GM18867 (cell line): ENCODE results near the gene CHADL.
A peak's percentile ranks its signal among the peaks of the same experiment; 100 is the strongest.

Source experiments
- ATAC-seq: cut with Tn5 transposase; IDR thresholded peaks from one replicate; pipeline ENCODE4 v1.9.1; 2021; ENCODE audit warnings: mild to moderate bottlenecking, moderate library complexity; ENCODE audit not compliant: unreplicated experiment

Gene CHADL

DNA sequence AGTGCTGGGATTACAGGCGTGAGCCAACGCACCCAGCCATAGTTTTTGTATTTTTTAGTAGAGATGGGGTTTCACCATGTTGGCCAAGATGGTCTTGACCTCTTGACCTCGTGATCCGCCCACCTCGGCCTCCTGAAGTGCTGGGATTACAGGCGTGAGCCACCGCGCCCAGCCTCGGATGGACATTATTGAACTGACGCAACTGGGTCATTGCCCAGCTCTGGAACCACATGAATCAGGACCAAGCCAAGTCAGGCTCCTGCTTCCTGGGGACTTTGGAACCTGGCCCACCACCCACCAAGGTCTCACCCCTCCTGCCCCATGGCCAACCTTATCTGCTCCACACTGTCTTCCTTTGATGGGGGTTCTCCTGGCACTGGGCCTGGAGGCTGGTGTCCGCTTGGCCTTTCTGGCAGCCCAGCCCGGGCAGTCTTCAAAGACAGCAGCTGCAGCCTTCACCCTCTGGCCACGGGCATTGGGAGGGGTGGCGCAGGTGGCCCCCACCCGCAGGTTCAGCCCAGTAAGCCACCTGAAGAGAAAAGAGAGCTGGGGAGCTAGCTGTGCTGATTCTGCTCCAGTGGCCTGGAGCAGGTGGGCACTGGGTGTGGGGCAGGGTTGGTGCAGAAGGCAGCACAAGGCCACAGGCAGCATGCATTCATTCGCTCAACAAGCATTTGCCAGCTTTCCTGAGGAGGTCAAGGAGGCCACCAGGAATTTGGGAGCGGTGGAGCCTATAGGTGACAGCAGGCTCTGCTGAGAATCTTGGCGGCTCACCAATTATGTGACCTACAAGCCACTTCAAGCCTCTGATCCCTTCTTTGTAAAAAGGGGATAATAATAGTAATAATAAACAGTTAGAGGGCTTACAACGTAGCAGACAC lies 5.7 kb downstream of the CHADL start:
- ATAC-seq = no peak

DNA sequence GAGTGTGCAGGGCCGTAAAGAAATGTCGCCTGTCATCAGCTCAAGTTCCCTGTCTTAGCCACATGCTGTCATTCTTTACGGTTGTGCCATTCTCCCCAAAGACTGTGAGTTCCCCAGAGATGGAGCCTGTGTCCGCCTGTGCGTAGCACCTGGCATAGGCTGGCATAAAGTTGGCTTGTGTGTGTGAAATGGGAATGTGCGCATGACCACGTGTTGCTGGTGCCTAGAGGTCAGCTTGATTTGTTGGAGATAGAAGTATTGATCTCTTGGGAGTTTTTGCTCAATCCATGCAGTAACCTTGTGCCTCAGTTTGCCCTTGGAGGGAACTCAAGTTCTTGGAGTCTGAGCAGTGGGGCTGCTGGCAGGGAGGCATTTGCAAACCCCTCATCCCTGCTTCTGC lies 9.4 kb downstream of the CHADL start:
- ATAC-seq = no peak

DNA sequence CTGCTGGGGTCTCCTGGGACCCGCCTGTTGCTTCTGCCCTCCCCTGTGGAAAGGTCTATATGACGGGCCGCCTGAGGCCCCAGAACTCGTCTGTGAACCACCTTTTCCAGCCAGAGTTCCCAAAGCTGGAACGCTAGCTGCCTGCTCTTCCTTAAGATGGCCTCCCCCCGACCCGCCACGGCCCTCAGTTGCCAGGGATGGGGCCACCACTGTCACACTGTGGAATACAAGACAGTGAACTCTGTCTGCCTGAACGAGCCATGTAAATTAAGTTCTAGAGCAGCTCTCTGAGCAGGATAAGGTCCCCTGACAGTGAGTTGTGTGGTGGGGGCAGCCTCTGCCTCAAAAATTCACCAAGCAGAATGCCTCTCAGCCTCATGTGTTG lies 10.3 kb downstream of the CHADL start:
- ATAC-seq = no peak

DNA sequence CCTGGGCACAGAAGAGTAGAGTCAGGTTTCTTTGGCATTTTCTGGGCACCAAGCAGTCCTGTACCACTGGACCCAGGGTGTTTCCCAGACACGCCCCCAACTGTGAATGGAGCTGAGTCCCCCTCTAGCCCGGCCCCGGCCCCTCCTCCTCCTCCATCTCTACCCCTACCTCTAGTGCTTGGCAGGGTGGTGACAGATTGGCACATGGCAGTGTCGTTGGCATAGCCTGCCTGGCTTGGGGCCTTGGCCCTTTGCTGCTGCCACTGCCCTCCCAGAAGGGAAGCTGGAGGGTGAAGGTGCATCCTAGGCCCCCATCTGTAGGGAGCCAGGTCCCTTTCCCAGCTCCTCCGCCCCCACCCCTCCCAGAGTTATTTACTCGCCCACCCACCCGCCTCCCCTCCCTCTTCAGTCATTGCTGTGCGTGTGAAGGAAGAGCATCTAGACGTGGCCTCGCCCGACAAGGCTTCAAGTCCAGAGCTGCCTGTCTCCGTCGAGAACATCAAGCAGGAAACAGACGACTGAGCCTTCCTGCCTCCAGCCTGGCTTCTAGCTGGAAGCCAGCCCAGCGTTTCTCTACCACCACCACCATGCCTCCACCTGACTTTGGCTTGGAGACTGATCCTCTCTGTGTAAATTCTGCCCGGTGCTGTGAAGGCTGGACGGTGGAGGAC lies 10.9 kb downstream of the CHADL start:
- no peak for ATAC-seq

DNA sequence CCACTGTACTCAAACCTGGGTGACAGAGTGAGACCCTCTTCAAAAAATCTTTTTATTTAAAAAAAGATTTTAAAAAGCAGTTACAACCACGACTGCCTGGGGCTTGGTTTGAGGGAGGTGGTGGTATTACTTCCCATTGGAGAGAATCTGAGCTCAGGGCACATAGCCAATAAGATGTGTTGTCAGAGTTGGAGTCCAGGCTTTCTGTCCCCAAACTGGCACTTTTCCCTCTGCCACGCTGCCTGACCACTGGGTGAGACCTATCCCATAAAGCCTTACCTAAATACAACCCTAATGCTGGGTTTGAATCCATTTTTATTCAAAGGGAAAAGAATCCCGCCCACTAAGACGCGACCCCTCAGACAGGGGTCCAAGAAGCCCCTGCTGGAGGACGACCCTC lies 11.5 kb downstream of the CHADL start:
- ATAC-seq = no peak

DNA sequence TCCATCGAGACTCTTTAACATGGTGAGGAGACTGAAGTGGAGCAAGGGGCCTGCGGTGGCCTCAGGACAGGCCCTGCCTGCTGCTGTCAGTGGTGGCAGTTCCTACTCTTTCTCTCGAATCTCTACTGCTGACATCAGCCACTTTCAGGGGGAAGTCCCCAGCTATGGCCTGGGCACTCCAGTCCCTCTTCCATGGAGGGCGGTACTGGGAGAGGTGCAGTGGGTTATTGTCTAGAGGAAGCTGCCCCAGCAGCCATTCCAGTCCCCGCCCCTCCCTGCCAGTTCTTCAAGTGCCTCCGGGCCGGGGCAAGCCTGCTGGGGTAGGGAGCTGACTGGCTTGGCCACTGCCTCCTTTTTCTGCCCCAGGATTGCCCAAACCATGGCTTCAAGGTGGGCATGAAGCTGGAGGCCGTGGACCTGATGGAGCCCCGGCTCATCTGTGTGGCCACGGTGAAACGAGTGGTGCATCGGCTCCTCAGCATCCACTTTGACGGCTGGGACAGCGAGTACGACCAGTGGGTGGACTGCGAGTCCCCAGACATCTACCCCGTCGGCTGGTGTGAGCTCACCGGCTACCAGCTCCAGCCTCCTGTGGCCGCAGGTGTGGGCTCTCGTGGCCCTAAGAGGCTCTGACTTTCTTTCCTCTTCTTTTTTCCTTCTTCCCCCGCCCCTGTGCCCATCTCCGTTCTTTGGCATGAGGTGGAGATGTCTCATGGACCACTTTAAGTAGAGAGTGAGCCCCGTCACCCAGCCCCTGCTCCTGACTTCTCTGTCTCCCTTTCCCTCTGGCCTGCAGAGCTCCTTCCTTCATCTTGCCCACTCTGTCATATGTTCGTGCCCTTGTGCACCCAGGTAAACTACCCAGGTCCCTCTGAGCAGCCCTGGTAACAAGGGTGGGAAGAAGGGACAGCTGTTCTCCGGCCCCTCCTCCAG lies 13.7 kb downstream of the CHADL start:
- no peak for ATAC-seq

DNA sequence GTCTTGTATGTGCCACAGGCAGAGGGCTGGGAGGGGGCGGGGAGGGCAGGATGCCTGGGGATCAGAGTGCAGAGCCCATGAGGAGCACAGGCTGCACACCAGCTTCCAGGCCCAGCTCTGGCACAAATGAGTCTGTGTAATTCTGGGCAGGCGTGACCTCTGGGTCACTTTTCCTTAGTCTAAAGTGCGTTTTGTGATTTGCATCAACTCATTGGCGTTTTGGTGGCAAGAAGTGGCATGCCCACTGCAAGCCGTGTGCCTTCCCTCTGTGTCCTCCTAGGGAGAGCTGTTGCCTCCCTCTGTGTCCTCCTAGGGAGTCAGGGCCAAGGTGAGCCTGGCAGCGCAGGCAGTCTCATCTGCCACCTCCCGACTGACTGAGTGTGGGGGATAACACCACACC lies 17.2 kb downstream of the CHADL start:
- no peak for ATAC-seq

DNA sequence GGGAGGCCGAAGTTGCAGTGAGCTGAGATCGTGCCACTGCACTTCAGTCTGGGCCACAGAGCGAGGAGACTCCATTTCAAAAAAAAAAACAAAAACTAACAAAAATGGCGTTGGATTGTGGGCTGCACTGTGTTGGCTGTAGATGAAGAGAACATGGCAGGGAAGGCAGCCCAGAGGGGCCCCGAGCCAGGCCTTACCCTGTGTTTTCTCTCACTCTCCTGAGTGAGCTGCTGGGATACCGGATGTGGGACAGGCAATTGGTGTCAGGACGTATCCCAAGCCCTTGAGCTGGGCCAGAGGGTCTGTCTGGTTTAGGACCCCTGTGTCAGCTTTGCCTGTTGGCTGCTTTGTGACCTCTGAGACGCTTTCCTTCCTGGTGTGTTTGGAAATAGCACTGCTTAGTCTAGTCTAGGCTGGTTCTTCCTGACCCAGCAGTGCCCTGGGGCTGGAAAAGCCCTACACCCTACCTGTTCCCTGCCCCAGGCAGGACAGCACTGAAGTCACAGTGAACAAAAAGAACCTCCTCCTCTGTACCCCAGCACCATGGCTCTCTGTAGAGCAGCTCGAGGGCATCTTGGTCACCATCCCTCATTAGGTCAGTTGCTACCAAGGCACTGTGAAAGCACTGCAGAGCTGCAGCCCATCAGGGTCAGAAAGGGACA lies 17.8 kb downstream of the CHADL start:
- no peak for ATAC-seq

GRCh38 chr22:41217553-41218157 lies 23.1 kb downstream of the CHADL start:
- ATAC-seq = no peak

- no peak for ATAC-seq
These were observed 23.7 kb downstream of the CHADL start for GRCh38 chr22:41216984-41217383.

GRCh38 chr22:41215926-41216325 lies 24.8 kb downstream of the CHADL start:
- no peak for ATAC-seq

DNA sequence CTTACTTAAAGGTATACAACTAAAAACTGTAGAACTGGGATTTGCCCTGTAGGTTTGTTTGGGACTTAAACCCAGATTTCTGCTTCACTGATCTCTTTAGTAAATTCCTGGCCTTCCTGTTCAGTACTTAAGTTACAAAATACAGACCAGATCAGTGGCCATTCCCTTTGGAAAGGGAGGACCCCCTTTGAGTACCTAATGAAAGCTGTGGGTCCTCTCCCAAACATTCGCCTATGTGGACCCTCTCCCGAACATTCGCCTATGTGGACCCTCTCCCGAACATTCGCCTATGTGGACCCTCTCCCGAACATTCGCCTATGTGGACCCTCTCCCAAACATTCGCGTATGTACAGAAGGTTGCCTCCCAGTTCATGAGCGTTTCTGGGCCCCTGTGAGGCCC lies 25.3 kb downstream of the CHADL start:
- no peak for ATAC-seq

GRCh38 chr22:41206719-41207118 lies 34.0 kb downstream of the CHADL start:
- no peak for ATAC-seq

DNA sequence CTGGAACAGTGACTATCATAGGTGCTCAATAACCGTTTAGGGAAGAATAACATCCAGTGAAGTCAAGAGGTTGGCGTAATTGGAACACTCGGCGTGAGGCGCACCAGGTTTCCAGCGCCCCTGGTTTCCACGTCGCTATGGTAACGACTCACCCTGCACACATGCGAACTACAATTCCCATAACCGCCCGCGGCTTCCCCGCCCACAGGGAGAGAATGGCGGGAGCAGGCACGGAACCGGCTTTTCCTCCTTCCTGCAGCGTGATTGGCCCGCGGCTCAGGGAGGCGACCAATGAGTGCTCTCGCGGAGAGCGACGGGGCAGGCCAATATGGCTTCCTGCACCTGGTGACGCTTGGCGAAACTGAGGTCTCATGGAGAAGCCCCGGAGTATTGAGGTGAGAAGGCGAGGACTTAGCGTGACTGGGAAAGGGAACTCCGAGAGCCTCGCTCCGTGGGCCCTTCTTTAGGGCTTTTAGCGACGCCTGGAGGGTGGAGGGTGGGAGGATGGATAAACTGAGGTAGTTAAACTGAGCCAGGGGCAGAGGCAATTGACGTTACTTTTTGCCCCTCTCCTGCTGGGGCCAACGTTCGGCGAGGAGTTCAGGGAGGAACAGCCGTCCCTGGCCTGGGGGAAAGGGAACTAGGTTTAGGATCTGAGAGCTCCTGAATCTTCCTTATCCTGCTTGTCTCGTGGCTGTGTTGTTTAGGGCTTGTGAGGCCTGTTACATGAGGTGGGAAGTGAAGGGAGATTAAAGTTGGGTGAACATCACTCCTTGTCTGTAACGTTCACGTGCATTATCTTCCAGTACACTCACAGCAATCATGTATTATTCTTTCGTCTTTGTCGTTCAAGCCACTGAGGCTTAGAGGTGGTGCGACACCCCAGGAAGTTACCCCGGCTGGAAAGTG lies 35.5 kb downstream of the CHADL start, which contains the start of gene L3MBTL2:
L3MBTL2 (plus strand) TSS at position 321 of the 909 bp plus-strand sequence; CDS start at position 372, 51 bp downstream.
- peak; percentile 96 for ATAC-seq

- no peak for ATAC-seq
These were observed 36.7 kb downstream of the CHADL start for GRCh38 chr22:41204066-41204465.

DNA sequence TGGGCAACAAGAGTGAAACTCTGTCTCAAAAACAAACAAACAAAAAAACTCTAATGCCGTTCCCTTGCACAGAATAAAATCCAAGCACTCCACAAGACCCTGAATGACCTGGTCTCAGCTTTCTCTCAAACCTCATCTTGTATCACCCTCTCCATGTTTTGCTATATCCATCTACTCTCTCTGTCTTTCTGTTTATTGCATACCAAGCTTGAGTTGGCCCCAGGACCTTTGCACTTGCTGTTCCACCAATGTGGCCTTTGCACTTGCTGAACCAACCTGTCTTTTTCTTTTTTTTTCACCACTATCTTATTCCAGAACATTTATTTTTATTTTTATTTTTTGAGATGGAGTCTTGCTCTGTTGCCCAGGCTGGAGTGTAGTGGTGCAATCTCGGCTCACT lies 37.6 kb downstream of the CHADL start:
- no peak for ATAC-seq

DNA sequence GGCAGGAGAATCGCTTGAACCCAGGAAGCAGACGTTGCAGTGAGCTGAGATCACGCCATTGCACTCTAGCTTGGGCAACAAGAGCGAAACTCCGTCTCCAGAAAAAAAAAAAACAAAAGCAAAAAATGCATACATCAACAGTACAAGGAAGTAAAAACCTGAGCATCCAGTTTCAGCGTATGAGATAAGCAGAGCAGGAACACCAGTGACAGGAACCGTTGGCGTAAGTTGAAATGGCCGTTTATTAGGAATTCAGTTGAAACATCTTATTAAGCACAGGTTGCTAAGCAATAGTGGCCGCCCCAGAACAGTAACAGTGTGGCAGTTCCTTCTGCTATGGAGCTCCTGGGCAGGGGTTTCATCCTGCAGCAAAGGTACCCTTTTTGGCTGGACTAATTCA lies 39.6 kb downstream of the CHADL start:
- ATAC-seq = no peak

DNA sequence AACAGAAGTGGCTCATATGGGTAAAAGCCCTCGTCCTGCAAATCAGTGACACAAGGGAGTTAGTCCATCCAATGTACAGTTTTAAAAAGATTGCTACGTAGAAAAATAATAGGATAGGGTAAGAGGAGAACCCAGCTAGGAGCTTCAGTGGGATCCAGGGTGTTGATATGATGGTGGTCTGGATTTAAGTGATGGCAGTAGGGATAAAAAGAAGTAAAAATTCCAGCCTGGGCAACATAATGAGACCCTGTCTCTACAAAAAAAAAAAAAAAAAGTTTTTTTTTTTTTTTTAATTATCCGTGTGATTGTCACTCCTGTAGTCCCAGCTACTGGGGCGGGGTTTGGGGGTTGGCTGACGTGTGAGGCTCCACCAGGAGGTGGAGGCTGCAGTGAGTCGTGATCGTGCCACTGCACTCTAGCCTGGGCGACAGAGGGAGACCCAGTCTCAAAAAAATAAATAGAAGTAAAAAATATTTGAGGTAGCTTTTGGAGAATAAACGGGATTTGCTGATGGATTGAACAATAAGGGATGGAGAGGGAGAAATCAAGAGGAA lies 42.6 kb downstream of the CHADL start:
- ATAC-seq = no peak
